Activated CD4-positive, alpha-beta T cell treated with anti-CD3 and anti-CD28 coated beads, Interleukin-2, amount 10 ng/mL, durations not matched to agents 24 days and 14 days (primary cell): ENCODE data around the gene CABYR. TPM values are rescaled to one million over a fixed set of nuclear protein-coding genes. Genes with fewer than 3 reads are reported as not detected.
A peak's percentile ranks its signal among the peaks of the same experiment; 100 is the strongest.

Source experiments
- DNase-seq: peaks from one replicate; pipeline ENCODE4 v3.0.0; 2022
- H3K27ac Mint-ChIP-seq: one replicate; pipeline ENCODE4 v1.8.0; 2022; ENCODE audit warnings: mild to moderate bottlenecking, mixed read lengths
- H3K27me3 Mint-ChIP-seq: one replicate; pipeline ENCODE4 v1.8.0; 2022; ENCODE audit warnings: mixed read lengths
- H3K36me3 Mint-ChIP-seq: one replicate; pipeline ENCODE4 v1.8.0; 2022; ENCODE audit warnings: low read depth, mild to moderate bottlenecking, mixed read lengths
- H3K4me1 Mint-ChIP-seq: one replicate; pipeline ENCODE4 v1.8.0; 2021; ENCODE audit warnings: mixed read lengths
- H3K4me3 Mint-ChIP-seq: one replicate; pipeline ENCODE4 v1.8.0; 2022; ENCODE audit warnings: mild to moderate bottlenecking, moderate library complexity, mixed read lengths
- H3K9me3 Mint-ChIP-seq: one replicate; pipeline ENCODE4 v1.8.0; 2021; ENCODE audit warnings: mixed read lengths
- intact Hi-C: fragments of 100-400 bp; cut with micrococcal nuclease; formaldehyde crosslinking; loops from one replicate; pipeline ENCODE4 v1.15.1; 2023
- total RNA-seq: library from RNA; stranded (reverse); gene quantifications from 2 replicates; pipeline ENCODE4 v1.2.3, GENCODE V29; 2022

CABYR gene
- 0.36 and 1.3 TPM in 2 replicates for total RNA-seq

GRCh38 chr18:24138789-24139616, at the start of gene CABYR:
Gene CABYR, plus strand, starts transcription at chr18:24139062. Its CDS starts 4,053 bp downstream, at chr18:24143115.
- peak within 1 kb of the TSS; percentile 91 for H3K4me3 Mint-ChIP-seq
- no peaks in the 10 kb centered on the region for H3K9me3 Mint-ChIP-seq
- peak within 1 kb of the TSS; percentile 51 for H3K27ac Mint-ChIP-seq
- intact Hi-C loops = no loop called here
- DNase-seq = peak; percentile 91
- H3K4me1 Mint-ChIP-seq = peaks cover 20% of the 10 kb centered on the region
- H3K36me3 Mint-ChIP-seq = peaks cover 13% of the 10 kb centered on the region
- peaks cover 14% of the 10 kb centered on the region for H3K27me3 Mint-ChIP-seq

GRCh38 chr18:24089076-24089475, 49.8 kb upstream of the CABYR start:
- intact Hi-C loops = no loop called here
- H3K27ac Mint-ChIP-seq = no peak overlapping the region
- H3K4me3 Mint-ChIP-seq = no peak overlapping the region
- H3K4me1 Mint-ChIP-seq = peaks cover 4% of the 10 kb centered on the region
- H3K36me3 Mint-ChIP-seq = peaks cover 51% of the 10 kb centered on the region
- H3K9me3 Mint-ChIP-seq = peaks cover 4% of the 10 kb centered on the region
- DNase-seq = no peak
- no peaks in the 10 kb centered on the region for H3K27me3 Mint-ChIP-seq

GRCh38 chr18:24089515-24090337, 49.1 kb upstream of the CABYR start:
- Mint-ChIP-seq H3K36me3 (peaks cover 53% of the 10 kb centered on the region), H3K9me3 (peaks cover 4% of the 10 kb centered on the region), H3K27me3 (no peaks in the 10 kb centered on the region), H3K4me1 (peaks cover 10% of the 10 kb centered on the region), H3K27ac (no peak overlapping the region), H3K4me3 (no peak overlapping the region)
- no peak for DNase-seq
- intact Hi-C loops = no loop called here

DNA sequence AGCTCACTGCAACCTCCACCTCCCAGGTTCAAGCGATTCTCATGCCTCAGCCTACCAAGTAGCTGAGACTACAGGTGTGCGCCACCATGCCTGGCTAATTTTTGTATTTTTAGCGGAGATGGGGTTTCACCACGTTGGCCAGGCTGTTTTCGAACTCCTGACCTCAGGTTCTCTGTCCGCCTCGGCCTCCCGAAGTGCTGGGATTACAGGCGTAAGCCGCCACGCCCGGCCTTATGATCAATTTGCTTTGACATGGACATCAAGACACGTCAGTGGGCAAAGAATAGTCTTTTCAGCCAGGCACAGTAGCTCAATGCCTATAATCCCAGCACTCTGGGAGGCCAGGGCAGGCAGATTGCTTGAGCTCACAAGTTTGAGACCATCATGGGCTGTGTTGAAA, 48.0 kb upstream of the CABYR start:
- H3K27ac Mint-ChIP-seq = no peak overlapping the region
- peaks cover 52% of the 10 kb centered on the region for H3K36me3 Mint-ChIP-seq

GRCh38 chr18:24094561-24094960, 44.3 kb upstream of the CABYR start:
- H3K9me3 Mint-ChIP-seq = peaks cover 4% of the 10 kb centered on the region
- H3K4me3 Mint-ChIP-seq = no peak overlapping the region
- peaks cover 10% of the 10 kb centered on the region for H3K4me1 Mint-ChIP-seq
- H3K27me3 Mint-ChIP-seq = no peaks in the 10 kb centered on the region
- H3K36me3 Mint-ChIP-seq = peaks cover 46% of the 10 kb centered on the region
- H3K27ac Mint-ChIP-seq = no peak overlapping the region
- intact Hi-C loops = no loop called here
- no peak for DNase-seq

More for the DNA sequence above, 48.0 kb upstream of the CABYR start:
- peaks cover 4% of the 10 kb centered on the region for H3K9me3 Mint-ChIP-seq
- H3K4me1 Mint-ChIP-seq = peaks cover 10% of the 10 kb centered on the region
- intact Hi-C loops = no loop called here
- H3K27me3 Mint-ChIP-seq = no peaks in the 10 kb centered on the region
- no peak for DNase-seq
- no peak overlapping the region for H3K4me3 Mint-ChIP-seq

DNA sequence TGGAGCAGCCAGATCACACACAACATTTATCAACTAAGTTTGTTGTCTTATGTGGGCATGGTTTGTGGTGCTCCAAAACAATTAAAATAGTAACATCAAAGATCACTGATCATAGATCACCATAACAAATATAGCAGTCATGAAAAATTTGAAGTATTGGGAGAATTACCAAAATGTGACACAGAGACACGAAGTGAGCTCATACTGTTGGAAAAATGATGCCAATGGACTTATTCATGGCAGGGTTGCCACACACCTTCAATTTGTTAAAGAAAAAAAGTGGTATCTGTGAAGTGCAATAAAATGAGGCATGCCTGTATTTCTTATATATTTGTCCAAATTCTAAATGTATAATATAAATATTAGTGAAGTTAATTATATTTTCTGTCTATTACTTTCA, 42.9 kb upstream of the CABYR start:
- DNase-seq = no peak
- no peaks in the 10 kb centered on the region for H3K27me3 Mint-ChIP-seq
- H3K27ac Mint-ChIP-seq = no peak overlapping the region
- H3K4me1 Mint-ChIP-seq = peaks cover 15% of the 10 kb centered on the region
- intact Hi-C loops = no loop called here
- peaks cover 4% of the 10 kb centered on the region for H3K9me3 Mint-ChIP-seq
- peaks cover 46% of the 10 kb centered on the region for H3K36me3 Mint-ChIP-seq
- H3K4me3 Mint-ChIP-seq = no peak overlapping the region

GRCh38 chr18:24103320-24104021, 35.4 kb upstream of the CABYR start:
- H3K4me3 Mint-ChIP-seq = no peak overlapping the region
- H3K9me3 Mint-ChIP-seq = no peaks in the 10 kb centered on the region
- peaks cover 37% of the 10 kb centered on the region for H3K36me3 Mint-ChIP-seq
- no peaks in the 10 kb centered on the region for H3K27me3 Mint-ChIP-seq
- DNase-seq = no peak
- no peak overlapping the region for H3K27ac Mint-ChIP-seq
- H3K4me1 Mint-ChIP-seq = peaks cover 10% of the 10 kb centered on the region
- intact Hi-C loops = no loop called here

GRCh38 chr18:24104486-24104885, 34.4 kb upstream of the CABYR start:
- Mint-ChIP-seq H3K4me3 (no peak overlapping the region), H3K27me3 (no peaks in the 10 kb centered on the region), H3K9me3 (no peaks in the 10 kb centered on the region), H3K27ac (no peak overlapping the region), H3K4me1 (peaks cover 10% of the 10 kb centered on the region), H3K36me3 (peaks cover 37% of the 10 kb centered on the region)
- no peak for DNase-seq
- intact Hi-C loops = no loop called here

DNA sequence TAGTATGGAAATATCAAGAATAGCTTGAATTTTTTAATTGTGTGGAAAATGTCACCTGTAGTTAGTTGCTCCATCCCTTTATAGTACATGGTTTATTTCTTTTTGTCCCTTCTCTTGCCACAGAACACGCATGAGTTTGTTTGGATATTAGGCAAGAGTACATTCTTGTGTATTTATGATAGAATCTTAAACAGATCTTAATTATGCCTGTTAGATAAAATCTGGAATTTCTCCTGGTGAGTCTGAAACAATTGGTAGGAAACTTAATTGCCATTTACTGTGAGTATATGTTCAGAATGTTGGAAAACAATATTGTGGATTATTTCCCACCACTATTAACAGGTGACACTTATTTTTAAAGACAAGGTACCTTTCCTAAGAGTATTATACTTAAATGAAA, 30.2 kb upstream of the CABYR start:
- Mint-ChIP-seq H3K36me3 (peaks cover 38% of the 10 kb centered on the region), H3K9me3 (no peaks in the 10 kb centered on the region), H3K27ac (no peak overlapping the region), H3K27me3 (no peaks in the 10 kb centered on the region), H3K4me3 (no peak overlapping the region), H3K4me1 (peaks cover 10% of the 10 kb centered on the region)
- intact Hi-C loops = no loop called here
- DNase-seq = no peak

- H3K4me3 Mint-ChIP-seq = no peak overlapping the region
- peaks cover 18% of the 10 kb centered on the region for H3K4me1 Mint-ChIP-seq
- no peaks in the 10 kb centered on the region for H3K9me3 Mint-ChIP-seq
- no peak for DNase-seq
- peaks cover 41% of the 10 kb centered on the region for H3K36me3 Mint-ChIP-seq
- intact Hi-C loops = no loop called here
- no peaks in the 10 kb centered on the region for H3K27me3 Mint-ChIP-seq
- H3K27ac Mint-ChIP-seq = no peak overlapping the region
Measured at GRCh38 chr18:24111936-24112335, 26.9 kb upstream of the CABYR start.

- peaks cover 36% of the 10 kb centered on the region for H3K36me3 Mint-ChIP-seq
Measured at GRCh38 chr18:24112464-24112863, 26.4 kb upstream of the CABYR start.

GRCh38 chr18:24112874-24113615, 25.8 kb upstream of the CABYR start:
- no peaks in the 10 kb centered on the region for H3K27me3 Mint-ChIP-seq
- no peak overlapping the region for H3K4me3 Mint-ChIP-seq
- intact Hi-C loops = no loop called here
- no peaks in the 10 kb centered on the region for H3K9me3 Mint-ChIP-seq
- no peak for DNase-seq
- peaks cover 37% of the 10 kb centered on the region for H3K36me3 Mint-ChIP-seq
- H3K4me1 Mint-ChIP-seq = peaks cover 18% of the 10 kb centered on the region
- no peak overlapping the region for H3K27ac Mint-ChIP-seq

More at GRCh38 chr18:24112464-24112863, 26.4 kb upstream of the CABYR start:
- Mint-ChIP-seq H3K27me3 (no peaks in the 10 kb centered on the region), H3K27ac (no peak overlapping the region), H3K4me1 (peaks cover 17% of the 10 kb centered on the region), H3K9me3 (no peaks in the 10 kb centered on the region), H3K4me3 (no peak overlapping the region)
- intact Hi-C loops = no loop called here
- DNase-seq = no peak

GRCh38 chr18:24114924-24115549, 23.8 kb upstream of the CABYR start:
- H3K4me1 Mint-ChIP-seq = peaks cover 19% of the 10 kb centered on the region
- no peak for DNase-seq
- no peaks in the 10 kb centered on the region for H3K9me3 Mint-ChIP-seq
- H3K4me3 Mint-ChIP-seq = no peak overlapping the region
- intact Hi-C loops = loop anchor here (5.0 kb wide), 3 partner anchors 63 to 598 kb away; no protein-coding TSS in a partner anchor
- H3K27ac Mint-ChIP-seq = peak overlapping the region; percentile 4
- H3K27me3 Mint-ChIP-seq = no peaks in the 10 kb centered on the region
- H3K36me3 Mint-ChIP-seq = peaks cover 43% of the 10 kb centered on the region
